GM21367 (cell line): Measurements from ENCODE around the gene LRRK1.

Experiments
- ATAC-seq: cut with Tn5 transposase; IDR thresholded peaks from one replicate; pipeline ENCODE4 v1.9.1; 2021; ENCODE audit not compliant: unreplicated experiment

LRRK1 gene

DNA sequence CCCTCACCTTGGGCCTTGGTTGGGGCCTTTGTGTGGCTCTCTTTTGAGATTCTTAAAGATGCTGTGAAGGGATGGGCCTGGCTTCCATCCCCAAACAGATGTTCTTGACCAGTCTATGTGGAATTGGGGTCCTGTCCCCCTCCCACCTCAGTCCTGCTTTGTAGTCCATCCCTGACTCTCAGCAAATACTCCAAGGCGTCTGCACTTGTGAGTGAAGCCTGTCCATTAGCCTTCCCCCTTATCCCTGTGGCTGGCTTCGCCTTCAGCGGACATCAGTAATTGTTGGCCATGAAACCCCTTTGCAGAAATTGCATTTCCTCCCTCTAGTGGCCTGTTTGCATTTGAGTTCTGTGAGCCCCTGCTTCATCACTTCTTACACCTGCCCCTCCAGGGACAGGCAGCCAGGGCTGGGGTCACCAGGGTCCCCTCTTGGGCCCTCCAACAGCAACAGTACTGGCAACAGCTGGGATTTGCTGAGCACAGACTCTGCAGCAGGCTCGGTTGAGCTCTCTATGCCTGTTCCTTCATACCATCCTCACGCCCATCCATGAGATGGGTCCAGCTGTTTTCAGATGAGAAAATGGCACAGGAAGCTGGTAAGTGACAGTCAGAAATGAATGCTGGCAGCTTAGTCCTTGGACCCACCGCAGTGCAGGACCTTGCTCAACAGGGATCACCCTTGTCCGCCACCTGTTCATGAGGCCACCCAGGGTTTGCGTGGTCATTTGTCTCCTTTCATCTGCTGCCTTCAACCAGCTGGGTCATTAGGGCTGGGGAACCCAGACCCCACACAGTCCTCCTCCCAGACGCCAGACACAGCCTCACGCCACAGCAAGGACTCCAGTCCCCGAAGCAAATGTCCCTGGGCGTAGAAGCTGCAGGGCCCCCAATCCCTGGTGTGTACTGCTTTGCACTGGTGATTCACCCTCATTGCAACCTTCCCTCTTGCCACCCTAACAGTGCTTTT is 8.9 kb upstream of the LRRK1 start:
- no peak for ATAC-seq

GRCh38 chr15:100911086-100911485 is 8.1 kb upstream of the LRRK1 start:
- ATAC-seq: no peak

DNA sequence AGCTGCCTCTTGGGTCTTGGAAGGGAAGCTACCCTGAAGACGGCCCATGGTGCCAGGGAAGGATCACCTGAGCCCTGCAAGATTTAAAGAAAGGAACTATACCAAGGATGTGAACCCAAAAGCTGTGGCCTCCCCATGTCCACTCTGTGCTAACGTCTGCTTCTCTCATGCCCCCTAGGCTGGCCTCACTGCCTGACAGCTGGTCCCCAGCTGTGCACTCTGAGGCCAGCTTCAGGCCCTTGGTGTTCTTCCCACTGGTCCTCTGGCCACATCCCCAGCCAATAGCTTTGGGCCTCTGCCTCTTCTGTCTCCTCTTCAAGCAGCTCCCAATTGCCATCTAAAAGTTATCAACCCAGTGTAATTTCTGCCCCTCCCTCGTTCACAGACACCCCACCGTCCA is 5.2 kb upstream of the LRRK1 start:
- ATAC-seq: no peak

- ATAC-seq: no peak
Observed at GRCh38 chr15:100914876-100915275, 4.3 kb upstream of the LRRK1 start.

DNA sequence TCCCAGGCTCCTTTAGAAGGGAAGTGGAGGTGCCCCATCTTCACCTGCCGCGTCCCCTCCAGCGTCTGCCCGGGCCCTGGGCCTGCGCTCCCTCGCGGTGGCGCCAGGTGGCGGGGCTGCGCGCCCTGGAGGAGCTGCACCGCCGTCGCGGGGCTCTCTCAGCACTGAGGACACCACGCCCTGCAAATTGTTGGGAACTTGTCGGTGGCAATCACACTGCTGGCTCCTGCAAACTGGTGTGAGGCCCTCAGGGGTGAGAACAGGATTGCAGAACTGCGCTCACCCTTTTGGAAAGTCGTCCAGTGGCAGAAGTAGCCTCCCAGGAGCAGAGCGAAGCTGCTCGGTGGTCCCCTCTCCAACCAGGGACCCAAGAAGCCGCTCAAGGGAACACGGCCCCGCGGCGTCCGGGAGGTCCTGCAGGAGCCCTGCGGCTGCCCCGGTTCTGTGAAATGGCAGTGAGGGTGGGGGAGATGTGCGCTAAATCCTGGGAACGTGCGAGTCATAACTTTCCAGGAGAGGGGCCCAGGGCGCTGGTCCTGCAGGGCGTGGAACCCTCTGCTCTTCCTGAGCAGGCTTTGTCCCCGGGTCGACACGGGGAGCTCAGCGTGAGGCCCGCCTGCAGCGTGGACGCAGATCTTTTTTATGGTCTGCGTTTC is 995 bp upstream of the LRRK1 start:
- ATAC-seq: peak; percentile 62

- ATAC-seq: no peak
Observed at GRCh38 chr15:100919481-100920405, 586 bp downstream of the LRRK1 start.

DNA sequence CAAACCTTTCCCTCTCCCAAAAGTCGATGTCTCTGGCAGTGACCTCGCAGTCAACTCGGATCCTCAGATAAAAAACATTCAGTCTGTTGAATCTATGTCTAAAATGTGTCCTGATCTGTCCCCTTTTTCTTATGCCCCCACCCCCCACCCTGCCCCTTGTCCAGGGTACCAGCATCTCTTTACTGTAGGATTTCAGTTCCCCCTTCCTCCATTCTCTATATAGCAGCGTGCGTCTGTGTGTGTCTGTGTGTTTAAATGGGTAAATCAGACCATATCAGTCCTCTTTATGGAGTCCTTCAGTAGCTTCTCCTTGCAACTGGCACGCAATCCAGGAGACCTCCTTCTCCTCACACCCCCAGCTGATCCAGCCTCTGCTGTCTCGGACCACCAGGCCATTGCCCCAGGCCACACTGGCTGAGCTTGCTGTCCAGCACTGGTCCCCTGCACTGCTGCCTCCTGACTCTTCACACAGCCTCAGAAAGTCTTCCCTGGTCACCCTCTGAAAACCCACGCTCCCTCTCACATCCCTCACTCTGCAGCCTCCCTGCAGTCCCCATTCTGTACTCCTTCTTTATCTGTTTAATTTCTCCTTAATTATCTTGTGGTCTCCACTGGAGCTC is 1.5 kb downstream of the LRRK1 start:
- no peak for ATAC-seq

DNA sequence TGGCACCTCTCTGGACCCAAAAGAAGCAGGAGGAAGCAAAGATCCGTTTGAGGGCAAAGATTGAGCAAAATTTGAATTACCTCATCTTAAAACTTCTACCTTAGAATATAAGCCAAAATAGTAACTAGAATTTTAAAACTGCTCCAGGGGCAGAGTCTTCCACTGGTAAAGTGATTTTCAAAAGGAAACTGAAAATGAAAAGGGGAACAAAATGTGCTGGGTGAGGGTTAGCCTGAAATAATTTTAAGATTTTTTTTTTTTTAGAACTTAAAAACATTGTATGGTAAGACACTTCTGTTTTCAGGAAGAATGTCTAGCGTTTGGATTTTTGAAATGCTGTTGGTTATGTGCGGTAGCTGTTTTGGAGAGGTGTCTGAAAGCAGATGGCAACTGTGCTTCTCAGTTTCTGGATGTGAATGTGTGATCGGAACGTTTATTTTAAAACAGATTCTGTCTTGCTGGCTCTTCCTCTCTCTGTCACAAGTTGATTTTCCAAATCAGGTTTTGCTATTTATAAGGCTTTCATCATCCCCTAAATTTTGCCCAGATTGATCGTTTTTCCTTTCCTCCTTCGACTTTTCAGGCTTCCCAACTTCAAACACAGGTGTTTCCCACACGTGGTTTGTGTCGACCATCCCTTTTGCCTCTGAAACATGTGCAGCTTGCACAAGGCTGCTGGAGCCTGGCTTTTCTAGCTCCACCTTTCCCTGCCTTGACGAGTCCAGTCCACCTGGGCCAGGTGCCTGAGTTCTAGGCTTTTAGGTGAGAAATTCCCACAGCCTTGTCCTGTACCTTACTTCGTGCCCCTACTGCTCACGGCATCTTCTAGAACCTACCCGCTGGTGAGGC is 3.3 kb downstream of the LRRK1 start:
- peak; percentile 19 for ATAC-seq

DNA sequence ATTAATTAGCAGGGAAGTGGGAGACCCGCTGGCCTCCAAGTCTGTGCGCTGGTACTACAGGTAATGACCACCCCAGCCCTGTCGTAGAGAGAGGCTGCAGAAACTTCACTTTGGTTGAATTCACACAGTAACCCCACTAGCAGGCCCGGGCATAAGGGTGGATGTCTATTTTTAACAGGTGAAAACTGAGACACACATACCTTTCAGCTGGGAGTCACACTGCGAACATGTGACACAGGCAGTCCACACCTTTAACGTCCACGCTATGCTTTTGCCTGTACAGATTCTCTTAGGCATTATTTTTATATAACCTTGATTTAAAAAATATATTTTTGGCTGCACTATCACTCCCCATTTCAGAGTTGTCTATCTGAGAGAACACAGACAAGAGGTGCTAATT is 3.9 kb downstream of the LRRK1 start:
- no peak for ATAC-seq

DNA sequence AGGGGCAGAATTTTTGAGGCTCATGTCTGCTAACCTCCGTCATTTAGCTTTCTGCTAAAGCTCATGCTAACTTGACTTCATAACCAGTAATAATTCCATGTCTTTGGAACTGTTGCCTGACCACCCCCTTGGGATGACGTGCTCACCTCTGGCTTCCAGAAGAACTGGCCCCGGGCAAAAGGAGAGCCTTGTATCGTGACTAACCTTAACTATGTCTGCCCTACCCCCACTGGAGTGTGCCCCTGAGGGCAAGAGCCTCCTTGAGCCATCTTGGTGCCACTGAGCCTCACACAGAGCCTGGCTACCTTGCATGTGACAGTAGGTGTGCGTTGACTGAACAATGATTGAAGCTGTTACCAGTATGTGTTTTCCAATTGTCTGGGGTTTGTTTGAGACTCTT is 4.7 kb downstream of the LRRK1 start:
- ATAC-seq: no peak

DNA sequence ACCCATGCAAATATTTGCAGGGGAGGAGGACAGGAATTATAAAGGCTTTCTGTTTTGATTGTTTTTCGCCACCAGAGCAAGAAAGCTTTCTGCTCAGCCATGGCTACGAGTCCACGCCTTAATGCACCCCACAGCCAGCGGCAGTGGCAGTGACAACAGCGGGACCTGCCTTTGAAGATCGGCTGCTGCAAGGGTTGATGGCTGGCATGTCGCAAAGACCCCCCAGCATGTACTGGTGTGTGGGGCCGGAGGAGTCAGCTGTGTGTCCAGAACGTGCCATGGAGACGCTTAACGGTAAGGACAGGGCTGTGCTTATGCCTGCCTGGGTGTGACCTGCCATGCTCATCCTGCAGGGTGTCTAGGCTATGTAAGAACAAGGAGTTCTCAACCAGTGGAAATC is 5.3 kb downstream of the LRRK1 start:
- ATAC-seq: no peak

- ATAC-seq: no peak
Observed at GRCh38 chr15:100925480-100925879, 6.3 kb downstream of the LRRK1 start.

GRCh38 chr15:100926258-100926657 is 7.1 kb downstream of the LRRK1 start:
- no peak for ATAC-seq

DNA sequence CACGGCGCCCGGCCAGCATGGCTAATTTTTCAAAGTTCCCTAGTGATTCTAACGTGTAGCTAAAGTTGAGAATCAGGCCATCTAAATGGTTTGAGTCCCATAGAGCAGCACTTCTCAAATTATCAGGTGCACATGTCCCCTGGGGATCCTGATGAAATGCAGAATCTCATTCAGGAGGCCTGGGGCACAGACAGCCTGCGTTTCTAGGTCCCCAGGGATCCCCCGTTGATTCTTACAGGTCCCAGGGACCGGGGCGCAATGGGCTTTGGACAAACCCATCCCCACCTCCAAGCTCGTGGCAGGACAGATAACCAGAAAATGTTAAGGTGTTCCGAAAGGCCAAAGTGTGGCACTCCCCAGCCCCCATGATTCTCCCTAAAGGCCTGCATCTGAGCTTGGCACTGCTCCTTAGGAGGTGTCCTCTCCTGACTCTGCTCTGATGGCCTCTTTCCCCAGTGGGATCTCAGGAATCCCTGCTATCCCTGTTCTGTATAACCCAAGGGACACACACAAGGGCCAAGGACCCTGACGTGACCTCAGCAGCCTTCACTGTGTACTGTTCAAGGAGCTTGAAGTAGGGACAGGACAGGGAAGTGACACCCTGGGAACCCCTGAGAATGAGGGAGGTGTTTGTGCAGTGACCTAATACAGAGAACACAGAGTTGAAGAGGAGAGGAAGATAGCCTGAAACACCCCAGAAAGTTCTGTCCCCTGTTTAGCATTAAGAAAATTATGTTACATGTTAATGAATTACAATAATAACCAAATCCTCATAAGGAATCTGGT is 8.0 kb downstream of the LRRK1 start:
- ATAC-seq: no peak

GRCh38 chr15:100928632-100929280 is 9.6 kb downstream of the LRRK1 start:
- no peak for ATAC-seq

DNA sequence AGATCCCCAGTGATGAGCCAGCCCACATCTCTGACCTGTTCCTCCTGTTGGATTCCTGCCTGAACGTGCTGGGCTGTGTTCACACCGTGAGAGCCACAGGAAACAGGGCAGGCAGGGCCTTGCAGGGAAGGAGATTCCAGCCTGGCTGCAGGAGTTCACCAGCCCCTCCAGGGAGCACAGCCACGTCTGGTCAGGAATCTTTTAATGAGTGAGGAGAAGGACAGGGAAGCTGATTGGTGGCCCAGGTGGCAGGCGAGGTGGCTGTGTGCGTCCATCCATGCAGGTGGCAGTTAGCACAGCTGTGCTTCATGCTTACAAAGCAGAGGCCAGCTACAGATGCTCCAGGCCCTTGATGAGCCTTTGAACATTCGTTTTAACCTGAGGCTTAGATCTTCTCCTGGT is 10.5 kb downstream of the LRRK1 start:
- ATAC-seq: no peak

- no peak for ATAC-seq
Observed at GRCh38 chr15:100930306-100930848, 11.2 kb downstream of the LRRK1 start.

DNA sequence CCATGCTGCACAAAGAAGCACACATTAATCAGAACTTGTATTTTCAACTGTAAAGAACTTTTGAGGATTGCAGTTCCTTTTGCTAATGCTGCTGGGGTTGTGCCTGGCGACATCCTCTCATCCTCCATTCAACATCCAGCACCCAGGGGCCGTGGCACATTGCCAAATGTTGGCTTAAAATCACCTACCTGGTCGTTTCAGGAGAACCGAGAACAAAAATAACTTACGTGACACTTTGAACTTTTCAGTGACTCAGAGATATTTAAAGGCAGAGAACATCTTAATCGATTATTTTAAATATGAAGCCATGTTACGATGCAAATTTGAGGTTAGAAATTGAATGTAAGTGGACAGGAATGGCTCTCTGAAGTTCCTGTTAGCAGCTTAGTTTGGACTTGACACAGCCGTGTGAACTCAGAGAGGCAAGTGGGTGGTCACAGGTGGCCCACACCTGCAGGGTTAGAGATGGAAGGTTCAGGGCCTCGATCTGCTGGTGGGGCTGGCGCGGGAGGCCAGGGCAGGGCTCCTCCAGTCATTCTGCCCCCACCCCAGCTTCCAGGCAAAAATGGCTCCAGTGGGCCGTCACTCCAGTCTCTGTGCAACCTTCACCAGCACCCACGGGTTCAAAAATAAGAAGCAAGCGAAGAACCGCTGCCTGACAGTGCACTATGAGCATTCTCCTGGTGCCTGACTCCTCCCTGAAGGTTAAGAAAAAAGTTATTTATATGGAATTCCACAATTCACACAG is 12.2 kb downstream of the LRRK1 start:
- peak; percentile 38 for ATAC-seq
